ENCODE data around the gene COL2A1.

- TF ChIP-seq, protein P1, sequence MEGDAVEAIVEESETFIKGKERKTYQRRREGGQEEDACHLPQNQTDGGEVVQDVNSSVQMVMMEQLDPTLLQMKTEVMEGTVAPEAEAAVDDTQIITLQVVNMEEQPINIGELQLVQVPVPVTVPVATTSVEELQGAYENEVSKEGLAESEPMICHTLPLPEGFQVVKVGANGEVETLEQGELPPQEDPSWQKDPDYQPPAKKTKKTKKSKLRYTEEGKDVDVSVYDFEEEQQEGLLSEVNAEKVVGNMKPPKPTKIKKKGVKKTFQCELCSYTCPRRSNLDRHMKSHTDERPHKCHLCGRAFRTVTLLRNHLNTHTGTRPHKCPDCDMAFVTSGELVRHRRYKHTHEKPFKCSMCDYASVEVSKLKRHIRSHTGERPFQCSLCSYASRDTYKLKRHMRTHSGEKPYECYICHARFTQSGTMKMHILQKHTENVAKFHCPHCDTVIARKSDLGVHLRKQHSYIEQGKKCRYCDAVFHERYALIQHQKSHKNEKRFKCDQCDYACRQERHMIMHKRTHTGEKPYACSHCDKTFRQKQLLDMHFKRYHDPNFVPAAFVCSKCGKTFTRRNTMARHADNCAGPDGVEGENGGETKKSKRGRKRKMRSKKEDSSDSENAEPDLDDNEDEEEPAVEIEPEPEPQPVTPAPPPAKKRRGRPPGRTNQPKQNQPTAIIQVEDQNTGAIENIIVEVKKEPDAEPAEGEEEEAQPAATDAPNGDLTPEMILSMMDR (conservative IDR thresholded peaks at IDR 0.05) = peak; percentile 95
- no peak for TF ChIP-seq EZH2 (IDR thresholded peaks at IDR 0.05; ENCODE audit: low read depth)
Measured at GRCh38 chr12:47963340-47964040, 40.8 kb downstream of the COL2A1 start, which contains the start of gene TMEM106C.

All from PC-9 (cell line).